ENCODE data around the gene KCNG2. TPM values are rescaled to one million over a fixed set of nuclear protein-coding genes. Genes with fewer than 3 reads are reported as not detected.

The KCNG2 gene
- total and polyA plus RNA-seq, 4 donors = 0.23 to 1.1 TPM; not detected in 2

- DNase-seq (peak in 1 of 2 donors; percentile 42), ATAC-seq (ENCODE audit: low FRiP score) (no peak)
- intact Hi-C loops (cut with DNase I) = no loop called here
- no peak overlapping the region for H3K27ac ChIP-seq (ENCODE audit: low read depth in 1 of 2, low read length in 2 of 2)
- WGBS, 2 donors = 78% methylated on average over 26 of the region's 26 CpGs
- H3K4me1 ChIP-seq (ENCODE audit: control insufficient read depth in 1 of 2, insufficient read depth in 2 of 2, low read length in 2 of 2) = no peaks in the 10 kb centered on the region
- no peaks in the 10 kb centered on the region for H3K27me3 ChIP-seq (ENCODE audit: control insufficient read depth in 1 of 2, insufficient read depth in 2 of 2, low read length in 1 of 2)
- no peaks in the 10 kb centered on the region for H3K9me3 ChIP-seq (ENCODE audit: control insufficient read depth, low read length)
- no peak overlapping the region for H3K4me3 ChIP-seq (ENCODE audit: low read length in 2 of 2)
- no peaks in the 10 kb centered on the region for H3K36me3 ChIP-seq (ENCODE audit: control insufficient read depth in 1 of 2, insufficient read depth in 2 of 2, low read length in 1 of 2)
These were observed 21.6 kb downstream of the KCNG2 start for GRCh38 chr18:79819064-79819967.

- ATAC-seq (ENCODE audit: low FRiP score) (no peak), DNase-seq (peak in 1 of 2 donors; percentile 42)
- Histone ChIP-seq H3K4me3 (ENCODE audit: low read length in 2 of 2) (no peak overlapping the region), H3K27me3 (ENCODE audit: control insufficient read depth in 1 of 2, insufficient read depth in 2 of 2, low read length in 1 of 2) (no peaks in the 10 kb centered on the region), H3K9me3 (ENCODE audit: control insufficient read depth, low read length) (no peaks in the 10 kb centered on the region), H3K36me3 (ENCODE audit: control insufficient read depth in 1 of 2, insufficient read depth in 2 of 2, low read length in 1 of 2) (no peaks in the 10 kb centered on the region), H3K4me1 (ENCODE audit: control insufficient read depth in 1 of 2, insufficient read depth in 2 of 2, low read length in 2 of 2) (no peaks in the 10 kb centered on the region), H3K27ac (ENCODE audit: low read depth in 1 of 2, low read length in 2 of 2) (no peak overlapping the region)
- 67 to 70% methylated on average over 14 of the region's 14 CpGs for WGBS, 2 donors
- intact Hi-C loops (cut with DNase I) = no loop called here
These were observed 22.2 kb downstream of the KCNG2 start for GRCh38 chr18:79819968-79820351.

GRCh38 chr18:79823120-79823519 lies 25.4 kb downstream of the KCNG2 start:
- no peaks in the 10 kb centered on the region for H3K36me3 ChIP-seq (ENCODE audit: control insufficient read depth in 1 of 2, insufficient read depth in 2 of 2, low read length in 1 of 2)
- H3K4me3 ChIP-seq (ENCODE audit: low read length in 2 of 2) = no peak overlapping the region
- H3K27me3 ChIP-seq (ENCODE audit: control insufficient read depth in 1 of 2, insufficient read depth in 2 of 2, low read length in 1 of 2) = no peaks in the 10 kb centered on the region
- WGBS, 2 donors = 63 to 69% methylated on average over 12 of the region's 12 CpGs
- H3K27ac ChIP-seq (ENCODE audit: low read depth in 1 of 2, low read length in 2 of 2) = no peak overlapping the region
- H3K9me3 ChIP-seq (ENCODE audit: control insufficient read depth, low read length) = no peaks in the 10 kb centered on the region
- no peak for ATAC-seq (ENCODE audit: low FRiP score)
- H3K4me1 ChIP-seq (ENCODE audit: control insufficient read depth in 1 of 2, insufficient read depth in 2 of 2, low read length in 2 of 2) = no peaks in the 10 kb centered on the region
- intact Hi-C loops (cut with DNase I) = no loop called here
- DNase-seq = peak in 1 of 2 donors; percentile 45

- DNase-seq (no peak), ATAC-seq (ENCODE audit: low FRiP score) (peak; percentile 26)
- no peak overlapping the region for H3K27ac ChIP-seq (ENCODE audit: low read depth in 1 of 2, low read length in 2 of 2)
- no peaks in the 10 kb centered on the region for H3K9me3 ChIP-seq (ENCODE audit: control insufficient read depth, low read length)
- intact Hi-C loops (cut with DNase I) = no loop called here
- 88 to 89% methylated on average over 26 of the region's 26 CpGs for WGBS, 2 donors
- no peaks in the 10 kb centered on the region for H3K36me3 ChIP-seq (ENCODE audit: control insufficient read depth in 1 of 2, insufficient read depth in 2 of 2, low read length in 1 of 2)
- H3K4me3 ChIP-seq (ENCODE audit: low read length in 2 of 2) = no peak overlapping the region
- no peaks in the 10 kb centered on the region for H3K27me3 ChIP-seq (ENCODE audit: control insufficient read depth in 1 of 2, insufficient read depth in 2 of 2, low read length in 1 of 2)
- no peaks in the 10 kb centered on the region for H3K4me1 ChIP-seq (ENCODE audit: control insufficient read depth in 1 of 2, insufficient read depth in 2 of 2, low read length in 2 of 2)
These were observed 28.2 kb downstream of the KCNG2 start for GRCh38 chr18:79825913-79826312.

GRCh38 chr18:79826966-79827365 lies 29.2 kb downstream of the KCNG2 start:
- Histone ChIP-seq H3K27me3 (ENCODE audit: control insufficient read depth in 1 of 2, insufficient read depth in 2 of 2, low read length in 1 of 2) (no peaks in the 10 kb centered on the region), H3K9me3 (ENCODE audit: control insufficient read depth, low read length) (no peaks in the 10 kb centered on the region), H3K27ac (ENCODE audit: low read depth in 1 of 2, low read length in 2 of 2) (no peak overlapping the region), H3K4me3 (ENCODE audit: low read length in 2 of 2) (no peak overlapping the region), H3K4me1 (ENCODE audit: control insufficient read depth in 1 of 2, insufficient read depth in 2 of 2, low read length in 2 of 2) (no peaks in the 10 kb centered on the region), H3K36me3 (ENCODE audit: control insufficient read depth in 1 of 2, insufficient read depth in 2 of 2, low read length in 1 of 2) (no peaks in the 10 kb centered on the region)
- intact Hi-C loops (cut with DNase I) = no loop called here
- 85 to 86% methylated on average over 18 of the region's 18 CpGs for WGBS, 2 donors
- DNase-seq = no peak
- ATAC-seq (ENCODE audit: low FRiP score) = no peak

GRCh38 chr18:79828258-79828657 lies 30.5 kb downstream of the KCNG2 start:
- WGBS, 2 donors = 91 to 94% methylated on average over 5 of the region's 5 CpGs
- Histone ChIP-seq H3K27me3 (ENCODE audit: control insufficient read depth in 1 of 2, insufficient read depth in 2 of 2, low read length in 1 of 2) (no peaks in the 10 kb centered on the region), H3K4me1 (ENCODE audit: control insufficient read depth in 1 of 2, insufficient read depth in 2 of 2, low read length in 2 of 2) (no peaks in the 10 kb centered on the region), H3K4me3 (ENCODE audit: low read length in 2 of 2) (no peak overlapping the region), H3K27ac (ENCODE audit: low read depth in 1 of 2, low read length in 2 of 2) (no peak overlapping the region), H3K36me3 (ENCODE audit: control insufficient read depth in 1 of 2, insufficient read depth in 2 of 2, low read length in 1 of 2) (no peaks in the 10 kb centered on the region), H3K9me3 (ENCODE audit: control insufficient read depth, low read length) (no peaks in the 10 kb centered on the region)
- intact Hi-C loops (cut with DNase I) = no loop called here
- DNase-seq (no peak), ATAC-seq (ENCODE audit: low FRiP score) (no peak)

- H3K36me3 ChIP-seq (ENCODE audit: control insufficient read depth in 1 of 2, insufficient read depth in 2 of 2, low read length in 1 of 2) = no peaks in the 10 kb centered on the region
- no peaks in the 10 kb centered on the region for H3K9me3 ChIP-seq (ENCODE audit: control insufficient read depth, low read length)
- 94 to 95% methylated on average over 17 of the region's 17 CpGs for WGBS, 2 donors
- no peak for ATAC-seq (ENCODE audit: low FRiP score)
- H3K4me3 ChIP-seq (ENCODE audit: low read length in 2 of 2) = no peak overlapping the region
- H3K27me3 ChIP-seq (ENCODE audit: control insufficient read depth in 1 of 2, insufficient read depth in 2 of 2, low read length in 1 of 2) = no peaks in the 10 kb centered on the region
- intact Hi-C loops (cut with DNase I) = no loop called here
- no peak overlapping the region for H3K27ac ChIP-seq (ENCODE audit: low read depth in 1 of 2, low read length in 2 of 2)
- no peaks in the 10 kb centered on the region for H3K4me1 ChIP-seq (ENCODE audit: control insufficient read depth in 1 of 2, insufficient read depth in 2 of 2, low read length in 2 of 2)
- no peak for DNase-seq
These were observed 31.6 kb downstream of the KCNG2 start for GRCh38 chr18:79829136-79829854.

GRCh38 chr18:79832169-79832568 lies 34.4 kb downstream of the KCNG2 start:
- H3K4me1 ChIP-seq (ENCODE audit: control insufficient read depth in 1 of 2, insufficient read depth in 2 of 2, low read length in 2 of 2) = no peaks in the 10 kb centered on the region
- DNase-seq (no peak), ATAC-seq (ENCODE audit: low FRiP score) (no peak)
- no peaks in the 10 kb centered on the region for H3K27me3 ChIP-seq (ENCODE audit: control insufficient read depth in 1 of 2, insufficient read depth in 2 of 2, low read length in 1 of 2)
- 90 to 93% methylated on average over 3 of the region's 3 CpGs for WGBS, 2 donors
- H3K36me3 ChIP-seq (ENCODE audit: control insufficient read depth in 1 of 2, insufficient read depth in 2 of 2, low read length in 1 of 2) = no peaks in the 10 kb centered on the region
- intact Hi-C loops (cut with DNase I) = no loop called here
- H3K4me3 ChIP-seq (ENCODE audit: low read length in 2 of 2) = no peak overlapping the region
- H3K9me3 ChIP-seq (ENCODE audit: control insufficient read depth, low read length) = no peaks in the 10 kb centered on the region
- H3K27ac ChIP-seq (ENCODE audit: low read depth in 1 of 2, low read length in 2 of 2) = no peak overlapping the region

GRCh38 chr18:79834834-79835233 lies 37.1 kb downstream of the KCNG2 start:
- H3K4me1 ChIP-seq (ENCODE audit: control insufficient read depth in 1 of 2, insufficient read depth in 2 of 2, low read length in 2 of 2) = no peaks in the 10 kb centered on the region
- no peaks in the 10 kb centered on the region for H3K36me3 ChIP-seq (ENCODE audit: control insufficient read depth in 1 of 2, insufficient read depth in 2 of 2, low read length in 1 of 2)
- intact Hi-C loops (cut with DNase I) = no loop called here
- ATAC-seq (ENCODE audit: low FRiP score) (no peak), DNase-seq (no peak)
- H3K4me3 ChIP-seq (ENCODE audit: low read length in 2 of 2) = no peak overlapping the region
- no peaks in the 10 kb centered on the region for H3K27me3 ChIP-seq (ENCODE audit: control insufficient read depth in 1 of 2, insufficient read depth in 2 of 2, low read length in 1 of 2)
- no peak overlapping the region for H3K27ac ChIP-seq (ENCODE audit: low read depth in 1 of 2, low read length in 2 of 2)
- 69 to 75% methylated on average over 6 of the region's 6 CpGs for WGBS, 2 donors
- peaks cover 2% of the 10 kb centered on the region for H3K9me3 ChIP-seq (ENCODE audit: control insufficient read depth, low read length)

Measured in aorta (tissue), 5 donors.